ENCODE results near the gene UBR7. TPM values are rescaled to one million over a fixed set of nuclear protein-coding genes. Genes with fewer than 3 reads are reported as not detected.
A peak's percentile ranks its signal among the peaks of the same experiment; 100 is the strongest.
"Not testable (repeated sequence)": the region's sequence is repeated elsewhere in the genome, so short reads cannot be mapped to it uniquely, and the experiment has no call there.

The UBR7 gene
- total RNA-seq, 1 experiment from 2014 or later = 73.1 TPM

GRCh38 chr14:93160353-93160801 is 46.7 kb upstream of the UBR7 start:
- POLR2A ChIA-PET (ENCODE audit: low non-redundant PET) = no interaction called here
- TF ChIP-seq CTCF (conservative IDR thresholded peaks at IDR 0.05; ENCODE audit: low read depth, low read length) (peak; percentile 48), EZH2 (IDR thresholded peaks at IDR 0.05; ENCODE audit: borderline replicate concordance, low read depth, low read length, poor library complexity, severe bottlenecking) (no peak)

GRCh38 chr14:93161411-93161940 is 45.6 kb upstream of the UBR7 start:
- intact Hi-C loops (cut with micrococcal nuclease; ENCODE audit: unreplicated experiment) = no loop called here
- Histone ChIP-seq H3K27ac (ENCODE audit: low read depth, low read length, poor library complexity, severe bottlenecking) (no peak overlapping the region), H3K36me3 (ENCODE audit: insufficient read depth, low read length, poor library complexity, severe bottlenecking) (no peaks in the 10 kb centered on the region), H3K27me3 (replicated peaks; ENCODE audit: insufficient read depth, low read depth, low read length, poor library complexity) (no peaks in the 10 kb centered on the region), H3K9me3 (ENCODE audit: low read depth, low read length, poor library complexity, severe bottlenecking) (no peaks in the 10 kb centered on the region), H3K4me1 (ENCODE audit: insufficient read depth, low read length, poor library complexity, severe bottlenecking) (no peaks in the 10 kb centered on the region), H3K4me3 (ENCODE audit: low read depth, low read length, poor library complexity, severe bottlenecking) (no peak overlapping the region)
- DNase-seq (ENCODE audit: low spot score) = no peak
- no TSS peak for BruUV-seq (replicated peaks)
- no peak for TF ChIP-seq EZH2 (IDR thresholded peaks at IDR 0.05; ENCODE audit: borderline replicate concordance, low read depth, low read length, poor library complexity, severe bottlenecking)
- no peak for TF ChIP-seq CTCF (conservative IDR thresholded peaks at IDR 0.05; ENCODE audit: low read depth, low read length)
- CTCF ChIA-PET = no interaction called here
- POLR2A ChIA-PET (ENCODE audit: low non-redundant PET) = no interaction called here

More at GRCh38 chr14:93160353-93160801, 46.7 kb upstream of the UBR7 start:
- CTCF ChIA-PET = interaction anchor here (1.0 to 1.4 kb wide), 5 partner anchors 21 to 208 kb away, joined by 3 to 7 read pairs (median 4); partner anchors contain the start of genes GON7 and UBR7
- no TSS peak for BruUV-seq (replicated peaks)
- peak; percentile 48 for DNase-seq (ENCODE audit: low spot score)
- no peaks in the 10 kb centered on the region for H3K36me3 ChIP-seq (ENCODE audit: insufficient read depth, low read length, poor library complexity, severe bottlenecking)
- H3K4me3 ChIP-seq (ENCODE audit: low read depth, low read length, poor library complexity, severe bottlenecking) = no peak overlapping the region
- intact Hi-C loops (cut with micrococcal nuclease; ENCODE audit: unreplicated experiment) = no loop called here
- H3K27ac ChIP-seq (ENCODE audit: low read depth, low read length, poor library complexity, severe bottlenecking) = no peak overlapping the region
- no peaks in the 10 kb centered on the region for H3K27me3 ChIP-seq (replicated peaks; ENCODE audit: insufficient read depth, low read depth, low read length, poor library complexity)
- H3K9me3 ChIP-seq (ENCODE audit: low read depth, low read length, poor library complexity, severe bottlenecking) = no peaks in the 10 kb centered on the region
- H3K4me1 ChIP-seq (ENCODE audit: insufficient read depth, low read length, poor library complexity, severe bottlenecking) = no peaks in the 10 kb centered on the region

GRCh38 chr14:93163564-93163963 is 43.5 kb upstream of the UBR7 start:
- POLR2A ChIA-PET (ENCODE audit: low non-redundant PET) = no interaction called here
- intact Hi-C loops (cut with micrococcal nuclease; ENCODE audit: unreplicated experiment) = no loop called here
- Histone ChIP-seq H3K27ac (ENCODE audit: low read depth, low read length, poor library complexity, severe bottlenecking) (no peak overlapping the region), H3K27me3 (replicated peaks; ENCODE audit: insufficient read depth, low read depth, low read length, poor library complexity) (no peaks in the 10 kb centered on the region), H3K4me3 (ENCODE audit: low read depth, low read length, poor library complexity, severe bottlenecking) (no peak overlapping the region), H3K4me1 (ENCODE audit: insufficient read depth, low read length, poor library complexity, severe bottlenecking) (no peaks in the 10 kb centered on the region), H3K9me3 (ENCODE audit: low read depth, low read length, poor library complexity, severe bottlenecking) (no peaks in the 10 kb centered on the region), H3K36me3 (ENCODE audit: insufficient read depth, low read length, poor library complexity, severe bottlenecking) (no peaks in the 10 kb centered on the region)
- TF ChIP-seq CTCF (conservative IDR thresholded peaks at IDR 0.05; ENCODE audit: low read depth, low read length) (no peak), EZH2 (IDR thresholded peaks at IDR 0.05; ENCODE audit: borderline replicate concordance, low read depth, low read length, poor library complexity, severe bottlenecking) (no peak)
- CTCF ChIA-PET = interaction anchor here (1.4 kb wide), 1 partner anchor 50 kb away, joined by 11 read pairs; no protein-coding TSS in a partner anchor
- DNase-seq (ENCODE audit: low spot score) = no peak
- BruUV-seq (replicated peaks) = no TSS peak

GRCh38 chr14:93165271-93166265 is 41.5 kb upstream of the UBR7 start:
- H3K27ac ChIP-seq (ENCODE audit: low read depth, low read length, poor library complexity, severe bottlenecking); DNase-seq (ENCODE audit: low spot score); BruUV-seq (replicated peaks); POLR2A ChIA-PET (ENCODE audit: low non-redundant PET); H3K4me3 ChIP-seq (ENCODE audit: low read depth, low read length, poor library complexity, severe bottlenecking); H3K36me3 ChIP-seq (ENCODE audit: insufficient read depth, low read length, poor library complexity, severe bottlenecking); CTCF ChIA-PET; H3K9me3 ChIP-seq (ENCODE audit: low read depth, low read length, poor library complexity, severe bottlenecking); H3K27me3 ChIP-seq (replicated peaks; ENCODE audit: insufficient read depth, low read depth, low read length, poor library complexity); H3K4me1 ChIP-seq (ENCODE audit: insufficient read depth, low read length, poor library complexity, severe bottlenecking); intact Hi-C loops (cut with micrococcal nuclease; ENCODE audit: unreplicated experiment): not testable (repeated sequence)

GRCh38 chr14:93168610-93169009 is 38.4 kb upstream of the UBR7 start:
- H3K36me3 ChIP-seq (ENCODE audit: insufficient read depth, low read length, poor library complexity, severe bottlenecking); H3K27me3 ChIP-seq (replicated peaks; ENCODE audit: insufficient read depth, low read depth, low read length, poor library complexity); H3K4me3 ChIP-seq (ENCODE audit: low read depth, low read length, poor library complexity, severe bottlenecking); H3K27ac ChIP-seq (ENCODE audit: low read depth, low read length, poor library complexity, severe bottlenecking); BruUV-seq (replicated peaks); intact Hi-C loops (cut with micrococcal nuclease; ENCODE audit: unreplicated experiment); H3K4me1 ChIP-seq (ENCODE audit: insufficient read depth, low read length, poor library complexity, severe bottlenecking); DNase-seq (ENCODE audit: low spot score); CTCF ChIA-PET; H3K9me3 ChIP-seq (ENCODE audit: low read depth, low read length, poor library complexity, severe bottlenecking): not testable (repeated sequence)
- POLR2A ChIA-PET (ENCODE audit: low non-redundant PET) = interaction anchor here (0.7 kb wide), 2 partner anchors 15 to 21 kb away, joined by 3 to 4 read pairs; no protein-coding TSS in a partner anchor
